Activated CD8-positive, alpha-beta memory T cell treated with anti-CD3 and anti-CD28 coated beads, Interleukin-2, amount 50 U/mL, for 48 hours (primary cell): ENCODE results near the gene C4orf46.
"Not testable (repeated sequence)": the region's sequence is repeated elsewhere in the genome, so short reads cannot be mapped to it uniquely, and the experiment has no call there.

Source experiments
- DNase-seq: peaks from one replicate; pipeline ENCODE4 v3.0.0-alpha.2; 2020

C4orf46 gene

GRCh38 chr4:158671665-158671914 lies at the start of gene C4orf46:
C4orf46 (minus strand) TSS chr4:158671887; CDS start chr4:158671801, 86 bp downstream.
- DNase-seq: no peak

GRCh38 chr4:158715802-158716201 lies 44.1 kb upstream of the C4orf46 start:
- DNase-seq: no peak

GRCh38 chr4:158714937-158715336 lies 43.2 kb upstream of the C4orf46 start:
- no peak for DNase-seq

GRCh38 chr4:158712622-158713021 lies 40.9 kb upstream of the C4orf46 start:
- DNase-seq: not testable (repeated sequence)

GRCh38 chr4:158710814-158711213 lies 39.1 kb upstream of the C4orf46 start:
- no peak for DNase-seq

- DNase-seq: no peak
Observed at GRCh38 chr4:158704274-158704673, 32.6 kb upstream of the C4orf46 start.

- DNase-seq: no peak
Observed at GRCh38 chr4:158688813-158689212, 17.1 kb upstream of the C4orf46 start.

- no peak for DNase-seq
Observed at GRCh38 chr4:158682066-158682465, 10.4 kb upstream of the C4orf46 start.

GRCh38 chr4:158681629-158682028 lies 9.9 kb upstream of the C4orf46 start:
- DNase-seq: no peak

GRCh38 chr4:158678767-158679166 lies 7.1 kb upstream of the C4orf46 start:
- DNase-seq: no peak

GRCh38 chr4:158676076-158676475 lies 4.4 kb upstream of the C4orf46 start:
- DNase-seq: no peak

GRCh38 chr4:158673633-158674032 lies 1.9 kb upstream of the C4orf46 start:
- DNase-seq: no peak

GRCh38 chr4:158671915-158672806 lies 474 bp upstream of the C4orf46 start, which contains the start of gene ETFDH:
ETFDH (plus strand) TSS chr4:158672296; CDS start chr4:158672457, 161 bp downstream.
- peak; percentile 97 for DNase-seq

- peak; percentile 80 for DNase-seq
Observed at GRCh38 chr4:158670975-158671664, 567 bp downstream of the C4orf46 start.

GRCh38 chr4:158669310-158669709 lies 2.4 kb downstream of the C4orf46 start:
- no peak for DNase-seq

- no peak for DNase-seq
Observed at GRCh38 chr4:158667651-158668198, 4.0 kb downstream of the C4orf46 start.

GRCh38 chr4:158666892-158667291 lies 4.8 kb downstream of the C4orf46 start:
- DNase-seq: no peak

- no peak for DNase-seq
Observed at GRCh38 chr4:158664806-158665205, 6.9 kb downstream of the C4orf46 start.

- not testable (repeated sequence) for DNase-seq
Observed at GRCh38 chr4:158663707-158664625, 7.7 kb downstream of the C4orf46 start.

- DNase-seq: not testable (repeated sequence)
Observed at GRCh38 chr4:158663255-158663654, 8.4 kb downstream of the C4orf46 start.

GRCh38 chr4:158657291-158657690 lies 14.4 kb downstream of the C4orf46 start:
- DNase-seq: no peak

GRCh38 chr4:158656439-158656838 lies 15.2 kb downstream of the C4orf46 start:
- DNase-seq: no peak

- DNase-seq: no peak
Observed at GRCh38 chr4:158652920-158653319, 18.8 kb downstream of the C4orf46 start.
